HFFc6 (cell line): ENCODE results near the gene ADGRF3. TPM values are rescaled to one million over a fixed set of nuclear protein-coding genes. Genes with fewer than 3 reads are reported as not detected.

Experiments used
- DNase-seq: peaks from one replicate; pipeline ENCODE4 v3.0.0-alpha.2; 2018
- H3K27ac Mint-ChIP-seq: 2 replicates; pipeline ENCODE4 v1.8.0; 2020; ENCODE audit warnings: mild to moderate bottlenecking, mixed read lengths
- H3K27me3 Mint-ChIP-seq: 2 replicates; pipeline ENCODE4 v1.8.0; 2021; ENCODE audit warnings: mild to moderate bottlenecking, moderate library complexity, mixed read lengths; ENCODE audit not compliant: insufficient read depth
- H3K36me3 Mint-ChIP-seq: 2 replicates; pipeline ENCODE4 v1.8.0; 2021; ENCODE audit warnings: low read depth, mixed read lengths
- H3K4me1 Mint-ChIP-seq: 2 replicates; pipeline ENCODE4 v1.8.0; 2020; ENCODE audit warnings: low read depth, mixed read lengths
- H3K4me3 Mint-ChIP-seq: 2 replicates; pipeline ENCODE4 v1.8.0; 2020; ENCODE audit warnings: mild to moderate bottlenecking, moderate library complexity, mixed read lengths
- H3K9me3 Mint-ChIP-seq: 2 replicates; pipeline ENCODE4 v1.8.0; 2020; ENCODE audit warnings: mild to moderate bottlenecking, mixed read lengths
- total RNA-seq, 6 experiments: library from RNA; stranded (reverse); fragmentation: NEBNext Ultra II Directional; extraction: Animal tissue kit (Norgen Biotek cat#: 25700); gene quantifications; 2 replicates in 1 of 6; 3 replicates in 5 of 6; pipeline ENCODE4 v1.2.3, GENCODE V29; 2021
- TF ChIP-seq, protein P1 (sequence below): fragments of 200-600 bp; sonication (generic); IDR thresholded peaks from 2 replicates; pipeline ENCODE4 v1.5.0; 2021; ENCODE audit warnings: antibody characterized with exemption, mild to moderate bottlenecking

Gene ADGRF3
- total RNA-seq, 6 experiments from 2014 or later = 0.07 to 0.56 (median 0.19) TPM

DNA sequence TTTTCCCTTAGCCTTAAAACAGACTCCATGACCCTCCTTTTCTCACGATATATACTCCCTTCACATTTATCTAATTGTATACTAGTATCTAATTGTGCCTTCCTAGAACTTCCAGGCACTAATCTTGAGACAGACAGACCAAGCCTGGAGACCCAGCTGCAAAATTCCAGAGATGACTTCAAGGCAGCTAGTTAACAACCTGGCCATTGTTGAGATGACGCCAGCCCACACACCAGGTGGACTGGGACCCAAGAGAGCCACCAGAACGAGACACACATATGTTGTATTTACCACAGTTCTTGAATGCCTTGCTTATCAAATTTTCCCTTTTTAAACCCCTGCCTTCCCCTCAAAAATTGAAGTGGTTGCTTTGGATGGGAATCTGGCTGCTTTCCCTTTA, 49.5 kb downstream of the ADGRF3 start:
- Mint-ChIP-seq H3K9me3 (no peaks in the 10 kb centered on the region), H3K36me3 (no peaks in the 10 kb centered on the region), H3K27me3 (no peaks in the 10 kb centered on the region; the same call in 1 of the 2 replicates), H3K4me1 (no peaks in the 10 kb centered on the region), H3K27ac (no peak overlapping the region), H3K4me3 (no peak overlapping the region)
- DNase-seq = no peak
- TF ChIP-seq, protein P1, sequence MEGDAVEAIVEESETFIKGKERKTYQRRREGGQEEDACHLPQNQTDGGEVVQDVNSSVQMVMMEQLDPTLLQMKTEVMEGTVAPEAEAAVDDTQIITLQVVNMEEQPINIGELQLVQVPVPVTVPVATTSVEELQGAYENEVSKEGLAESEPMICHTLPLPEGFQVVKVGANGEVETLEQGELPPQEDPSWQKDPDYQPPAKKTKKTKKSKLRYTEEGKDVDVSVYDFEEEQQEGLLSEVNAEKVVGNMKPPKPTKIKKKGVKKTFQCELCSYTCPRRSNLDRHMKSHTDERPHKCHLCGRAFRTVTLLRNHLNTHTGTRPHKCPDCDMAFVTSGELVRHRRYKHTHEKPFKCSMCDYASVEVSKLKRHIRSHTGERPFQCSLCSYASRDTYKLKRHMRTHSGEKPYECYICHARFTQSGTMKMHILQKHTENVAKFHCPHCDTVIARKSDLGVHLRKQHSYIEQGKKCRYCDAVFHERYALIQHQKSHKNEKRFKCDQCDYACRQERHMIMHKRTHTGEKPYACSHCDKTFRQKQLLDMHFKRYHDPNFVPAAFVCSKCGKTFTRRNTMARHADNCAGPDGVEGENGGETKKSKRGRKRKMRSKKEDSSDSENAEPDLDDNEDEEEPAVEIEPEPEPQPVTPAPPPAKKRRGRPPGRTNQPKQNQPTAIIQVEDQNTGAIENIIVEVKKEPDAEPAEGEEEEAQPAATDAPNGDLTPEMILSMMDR = no peak

GRCh38 chr2:26295511-26295910, 51.1 kb downstream of the ADGRF3 start:
- TF ChIP-seq, protein P1 = no peak
- H3K4me3 Mint-ChIP-seq = no peak overlapping the region
- H3K27me3 Mint-ChIP-seq = no peaks in the 10 kb centered on the region; the same call in 1 of the 2 replicates
- H3K4me1 Mint-ChIP-seq = no peaks in the 10 kb centered on the region
- no peak overlapping the region for H3K27ac Mint-ChIP-seq
- H3K36me3 Mint-ChIP-seq = no peaks in the 10 kb centered on the region
- no peak for DNase-seq
- H3K9me3 Mint-ChIP-seq = no peaks in the 10 kb centered on the region

DNA sequence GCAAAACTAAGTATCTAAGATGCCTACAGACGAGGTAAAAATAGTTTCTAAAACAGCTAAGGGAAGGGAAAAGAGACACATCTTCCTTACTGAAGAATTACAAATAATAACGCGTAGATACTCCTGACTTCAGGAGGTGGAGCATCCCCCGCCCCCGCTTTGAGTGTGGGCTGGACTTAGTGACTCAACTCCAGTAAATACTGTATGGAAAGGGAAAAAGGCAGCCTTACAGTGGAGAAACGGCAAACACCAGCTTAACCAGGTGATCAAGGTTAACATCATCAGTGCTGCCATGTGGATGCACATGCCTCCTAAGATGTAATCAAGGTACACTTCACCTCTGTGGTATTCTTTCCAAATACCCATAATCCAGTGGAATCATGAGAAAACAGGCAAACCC, 53.9 kb downstream of the ADGRF3 start:
- DNase-seq = no peak
- H3K9me3 Mint-ChIP-seq = no peaks in the 10 kb centered on the region
- no peaks in the 10 kb centered on the region; the same call in 1 of the 2 replicates for H3K27me3 Mint-ChIP-seq
- no peak overlapping the region for H3K4me3 Mint-ChIP-seq
- no peaks in the 10 kb centered on the region for H3K4me1 Mint-ChIP-seq
- no peaks in the 10 kb centered on the region for H3K36me3 Mint-ChIP-seq
- H3K27ac Mint-ChIP-seq = no peak overlapping the region
- TF ChIP-seq, protein P1 = no peak

- Mint-ChIP-seq H3K9me3 (no peaks in the 10 kb centered on the region), H3K27me3 (no peaks in the 10 kb centered on the region), H3K36me3 (peaks cover 4% of the 10 kb centered on the region), H3K27ac (no peak overlapping the region), H3K4me1 (no peaks in the 10 kb centered on the region), H3K4me3 (no peak overlapping the region)
- TF ChIP-seq, protein P1 = no peak
- no peak for DNase-seq
Measured at GRCh38 chr2:26290001-26290400, 56.6 kb downstream of the ADGRF3 start.

- Mint-ChIP-seq H3K27ac (no peak overlapping the region), H3K4me1 (peaks cover 11% of the 10 kb centered on the region), H3K36me3 (peaks cover 22% of the 10 kb centered on the region), H3K4me3 (no peak overlapping the region), H3K27me3 (no peaks in the 10 kb centered on the region; the same call in 1 of the 2 replicates), H3K9me3 (no peaks in the 10 kb centered on the region)
- TF ChIP-seq, protein P1 = no peak
- no peak for DNase-seq
Measured at GRCh38 chr2:26285931-26286330, 60.7 kb downstream of the ADGRF3 start.

DNA sequence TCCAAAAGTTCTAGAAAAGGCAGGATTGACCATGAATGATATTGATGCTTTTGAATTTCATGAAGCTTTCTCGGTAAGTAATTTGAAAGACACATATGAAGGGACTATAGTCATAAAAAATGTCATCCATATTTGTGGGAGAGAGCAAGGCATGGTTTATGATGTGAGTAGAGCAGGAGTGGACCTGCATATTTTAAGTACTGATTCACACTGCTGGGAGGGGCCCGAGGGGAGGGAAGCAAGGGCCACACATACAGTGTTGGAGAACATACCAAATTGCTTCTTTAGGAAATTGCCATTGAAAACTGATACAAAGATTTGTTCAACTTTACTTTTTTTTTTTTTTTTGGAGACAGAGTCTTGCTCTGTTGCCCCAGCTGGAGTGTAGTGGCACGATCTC, 62.5 kb downstream of the ADGRF3 start:
- H3K9me3 Mint-ChIP-seq = no peaks in the 10 kb centered on the region
- H3K27ac Mint-ChIP-seq = peak overlapping the region; percentile 50; the same call in 1 of the 2 replicates
- peak; percentile 42 for DNase-seq
- peaks cover 11% of the 10 kb centered on the region for H3K4me1 Mint-ChIP-seq
- H3K27me3 Mint-ChIP-seq = no peaks in the 10 kb centered on the region; the same call in 1 of the 2 replicates
- 0 out of 2 replicates have a peak overlapping the region, but pooled peaks have one; percentile 27 for H3K4me3 Mint-ChIP-seq
- TF ChIP-seq, protein P1 = no peak
- H3K36me3 Mint-ChIP-seq = peaks cover 25% of the 10 kb centered on the region
